GM18498 (cell line): Measurements from ENCODE around the gene ICA1.
"Not testable (repeated sequence)": the region's sequence is repeated elsewhere in the genome, so short reads cannot be mapped to it uniquely, and the experiment has no call there.

Source experiments
- ATAC-seq: cut with Tn5 transposase; IDR thresholded peaks from one replicate; pipeline ENCODE4 v1.9.1; 2021; ENCODE audit warnings: mild to moderate bottlenecking, moderate library complexity; ENCODE audit not compliant: unreplicated experiment

Gene ICA1

GRCh38 chr7:8063300-8063699, 198.7 kb downstream of the ICA1 start:
- ATAC-seq, result not testable (repeated sequence)
